HUES48 (cell line): ENCODE measurements around the gene DCAF5.
A peak's percentile ranks its signal among the peaks of the same experiment; 100 is the strongest.
"Not testable (repeated sequence)": the region's sequence is repeated elsewhere in the genome, so short reads cannot be mapped to it uniquely, and the experiment has no call there.

Experiments
- H3K27ac ChIP-seq: one replicate; pipeline ENCODE4 v1.7.0; 2013; ENCODE audit warnings: low read depth, low read length, inconsistent platforms
- H3K27me3 ChIP-seq: 2 replicates; pipeline ENCODE4 v1.6.1; 2013; ENCODE audit warnings: mild to moderate bottlenecking, low read length; ENCODE audit not compliant: control insufficient read depth, insufficient read depth
- H3K36me3 ChIP-seq: 2 replicates; pipeline ENCODE4 v1.6.1; 2013; ENCODE audit warnings: low read length; ENCODE audit not compliant: control insufficient read depth, insufficient read depth
- H3K4me1 ChIP-seq: 2 replicates; pipeline ENCODE4 v1.6.1; 2013; ENCODE audit warnings: mild to moderate bottlenecking, low read length; ENCODE audit not compliant: control insufficient read depth, insufficient read depth
- H3K4me3 ChIP-seq: 2 replicates; pipeline ENCODE4 v1.5.1; 2013; ENCODE audit warnings: mild to moderate bottlenecking, low read depth, low read length
- H3K9ac ChIP-seq: 2 replicates; pipeline ENCODE4 v1.6.1; 2013; ENCODE audit warnings: mild to moderate bottlenecking, low read depth, low read length, moderate library complexity
- H3K9me3 ChIP-seq: 2 replicates; pipeline ENCODE4 v1.6.1; 2013; ENCODE audit warnings: low read length; ENCODE audit not compliant: control insufficient read depth, insufficient read depth

DCAF5 gene

DNA sequence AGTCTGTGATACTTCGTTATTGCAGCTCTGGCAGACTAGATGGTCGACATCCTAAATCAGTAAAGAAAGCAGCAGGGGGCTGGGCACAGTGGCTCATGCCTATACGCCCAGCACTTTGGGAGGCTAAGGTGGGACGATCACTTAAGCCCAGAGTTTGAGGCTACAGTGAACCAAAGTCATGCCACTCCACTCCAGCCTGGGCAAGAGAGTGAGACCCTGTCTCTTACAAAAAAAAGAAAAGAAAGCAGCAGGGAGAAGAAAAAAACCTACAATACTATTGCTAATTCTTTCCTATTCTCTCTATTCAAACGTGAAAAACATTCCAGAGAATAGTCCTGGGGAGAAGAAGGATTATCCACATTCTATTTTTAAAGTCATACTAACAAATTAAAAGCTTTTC, 79.5 kb downstream of the DCAF5 start:
- H3K9ac ChIP-seq: no peak overlapping the region
- no peak overlapping the region for H3K4me3 ChIP-seq
- H3K36me3 ChIP-seq: no peaks in the 10 kb centered on the region; the same call in 1 of the 2 replicates
- H3K27me3 ChIP-seq: no peaks in the 10 kb centered on the region
- H3K27ac ChIP-seq: no peak overlapping the region
- no peaks in the 10 kb centered on the region for H3K9me3 ChIP-seq
- peaks cover 12% of the 10 kb centered on the region for H3K4me1 ChIP-seq

GRCh38 chr14:69072584-69072983, 80.3 kb downstream of the DCAF5 start:
- Histone ChIP-seq H3K4me3 (no peak overlapping the region), H3K27ac (no peak overlapping the region), H3K36me3 (no peaks in the 10 kb centered on the region; the same call in 1 of the 2 replicates), H3K27me3 (no peaks in the 10 kb centered on the region), H3K9me3 (no peaks in the 10 kb centered on the region), H3K9ac (no peak overlapping the region), H3K4me1 (peaks cover 12% of the 10 kb centered on the region)

GRCh38 chr14:69068744-69069421, 84.0 kb downstream of the DCAF5 start:
- Histone ChIP-seq H3K9ac (no peak overlapping the region), H3K27ac (no peak overlapping the region)

DNA sequence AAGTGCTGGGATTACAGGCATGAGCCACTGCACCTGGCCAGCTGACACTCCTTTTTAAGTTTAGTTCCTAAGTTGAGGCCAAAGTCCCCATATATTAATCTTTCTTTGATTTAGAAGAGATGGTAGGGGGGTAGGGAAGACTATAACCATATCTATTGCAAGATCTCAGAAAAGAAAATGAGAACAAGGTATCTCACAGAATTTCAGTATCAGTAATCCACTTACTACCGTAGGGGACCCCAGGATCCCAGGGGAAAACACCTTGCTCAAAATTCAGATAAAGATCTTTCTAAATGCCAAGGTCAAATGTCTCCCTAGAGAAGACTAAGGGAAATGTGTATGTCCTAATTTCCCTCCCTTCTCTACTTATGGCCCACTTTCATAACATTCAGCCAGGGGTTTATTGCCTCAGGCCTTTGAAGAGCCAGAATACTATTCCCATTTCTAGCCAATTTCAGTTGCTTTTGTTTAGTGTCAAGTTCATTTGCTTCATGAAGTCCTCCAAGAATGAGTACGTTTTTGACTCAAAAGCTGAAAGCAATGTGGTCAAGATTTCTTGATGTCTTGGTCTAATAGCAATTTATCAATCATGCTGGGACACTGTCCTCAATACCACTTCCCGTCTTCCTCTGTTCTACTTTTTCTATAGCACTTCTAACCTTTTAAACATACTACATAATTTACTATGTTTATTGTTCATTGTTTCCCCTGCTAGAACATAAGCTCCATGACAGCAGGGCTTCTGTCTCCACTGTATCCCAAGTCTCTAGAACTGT, 86.3 kb downstream of the DCAF5 start:
- Histone ChIP-seq H3K4me1 (peaks cover 3% of the 10 kb centered on the region; the same call in 1 of the 2 replicates), H3K4me3 (no peak overlapping the region), H3K9ac (no peak overlapping the region), H3K27me3 (no peaks in the 10 kb centered on the region), H3K27ac (no peak overlapping the region), H3K9me3 (no peaks in the 10 kb centered on the region), H3K36me3 (peaks cover 11% of the 10 kb centered on the region)

More at GRCh38 chr14:69068744-69069421, 84.0 kb downstream of the DCAF5 start:
- H3K4me3 ChIP-seq: no peak overlapping the region
- H3K36me3 ChIP-seq: 0 out of 2 replicates have a peak, but pooled peaks cover 3% of the 10 kb centered on the region
- H3K9me3 ChIP-seq: no peaks in the 10 kb centered on the region
- no peaks in the 10 kb centered on the region for H3K27me3 ChIP-seq
- peaks cover 7% of the 10 kb centered on the region for H3K4me1 ChIP-seq

DNA sequence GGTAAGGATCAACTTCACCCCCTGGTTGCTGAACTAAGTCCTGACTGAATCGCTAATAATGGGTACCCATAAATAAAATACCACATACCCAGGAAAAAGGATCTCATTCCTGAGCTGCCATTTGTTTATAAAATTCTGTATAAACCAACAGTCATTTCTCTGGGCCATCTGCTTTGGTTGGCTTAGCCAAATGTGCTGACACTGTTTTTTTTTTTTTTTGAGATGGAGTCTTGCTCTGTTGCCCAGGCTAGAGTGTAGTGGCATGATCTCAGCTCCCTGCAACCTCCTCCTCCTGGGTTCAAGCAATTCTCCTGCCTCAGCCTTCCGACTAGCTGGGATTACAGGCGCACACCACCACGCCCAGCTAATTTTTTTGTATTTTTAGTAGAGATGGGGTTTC, 87.0 kb downstream of the DCAF5 start:
- H3K36me3 ChIP-seq: peaks cover 17% of the 10 kb centered on the region
- H3K9ac ChIP-seq, H3K9me3 ChIP-seq, H3K27me3 ChIP-seq, H3K4me1 ChIP-seq, H3K4me3 ChIP-seq, H3K27ac ChIP-seq: not testable (repeated sequence)

GRCh38 chr14:69064596-69064995, 88.3 kb downstream of the DCAF5 start:
- Histone ChIP-seq H3K9ac (no peak overlapping the region), H3K27ac (no peak overlapping the region), H3K4me1 (peaks cover 3% of the 10 kb centered on the region; the same call in 1 of the 2 replicates), H3K27me3 (no peaks in the 10 kb centered on the region), H3K36me3 (peaks cover 26% of the 10 kb centered on the region), H3K4me3 (no peak overlapping the region), H3K9me3 (no peaks in the 10 kb centered on the region)

DNA sequence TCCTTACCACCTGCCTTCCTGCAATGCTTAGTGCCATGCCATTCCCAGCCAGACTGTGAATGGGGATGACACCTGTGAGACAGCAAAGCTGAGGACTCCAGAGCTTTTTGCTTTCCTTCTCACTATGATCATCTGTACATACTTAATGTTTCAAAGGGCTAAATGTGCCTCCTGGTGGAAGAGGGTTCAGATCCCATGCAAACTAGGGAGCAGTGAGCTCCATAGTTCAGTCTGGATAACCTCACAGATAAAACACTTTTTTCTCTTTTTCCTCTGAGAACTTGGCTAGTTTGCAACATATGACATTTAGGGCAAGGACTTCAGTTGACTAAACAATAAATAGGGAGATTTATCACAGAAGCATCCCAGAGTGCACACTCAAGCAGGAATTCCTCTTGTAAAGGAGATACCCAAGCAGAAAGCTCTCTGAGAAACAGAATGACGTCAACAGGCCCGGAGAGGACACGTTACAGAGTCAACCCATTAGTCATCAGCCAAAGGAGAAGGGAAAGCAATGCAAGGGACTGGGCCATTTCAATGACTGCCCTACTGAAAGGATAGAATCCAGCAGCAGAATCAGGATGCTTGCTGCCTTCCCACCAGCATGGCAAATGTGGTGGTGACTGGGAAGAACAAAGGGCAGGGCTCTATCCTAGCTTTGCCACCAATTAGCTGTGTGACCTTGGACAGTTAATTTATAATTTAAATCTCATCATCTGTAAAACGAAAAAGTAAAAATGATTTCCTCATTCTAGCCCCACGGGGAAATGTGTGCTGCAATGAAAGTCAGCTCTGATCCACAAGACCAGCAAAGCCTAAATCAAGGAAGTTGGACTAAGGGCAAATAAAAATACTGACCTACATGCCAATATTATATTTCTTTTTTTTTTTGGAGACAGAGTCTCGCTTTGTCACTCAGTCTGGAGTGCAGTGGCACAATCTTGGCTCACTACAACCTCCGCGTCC, 93.0 kb downstream of the DCAF5 start:
- Histone ChIP-seq H3K27me3 (no peaks in the 10 kb centered on the region), H3K9ac (no peak overlapping the region), H3K4me1 (peaks cover 13% of the 10 kb centered on the region), H3K36me3 (peaks cover 42% of the 10 kb centered on the region), H3K9me3 (no peaks in the 10 kb centered on the region), H3K4me3 (no peak overlapping the region), H3K27ac (no peak overlapping the region)

GRCh38 chr14:69055999-69056788, 96.7 kb downstream of the DCAF5 start:
- H3K36me3 ChIP-seq: peaks cover 45% of the 10 kb centered on the region
- H3K9ac ChIP-seq: no peak overlapping the region
- H3K4me3 ChIP-seq: no peak overlapping the region
- H3K4me1 ChIP-seq: peaks cover 16% of the 10 kb centered on the region
- no peaks in the 10 kb centered on the region for H3K9me3 ChIP-seq
- H3K27me3 ChIP-seq: no peaks in the 10 kb centered on the region
- H3K27ac ChIP-seq: peak overlapping the region; percentile 2

DNA sequence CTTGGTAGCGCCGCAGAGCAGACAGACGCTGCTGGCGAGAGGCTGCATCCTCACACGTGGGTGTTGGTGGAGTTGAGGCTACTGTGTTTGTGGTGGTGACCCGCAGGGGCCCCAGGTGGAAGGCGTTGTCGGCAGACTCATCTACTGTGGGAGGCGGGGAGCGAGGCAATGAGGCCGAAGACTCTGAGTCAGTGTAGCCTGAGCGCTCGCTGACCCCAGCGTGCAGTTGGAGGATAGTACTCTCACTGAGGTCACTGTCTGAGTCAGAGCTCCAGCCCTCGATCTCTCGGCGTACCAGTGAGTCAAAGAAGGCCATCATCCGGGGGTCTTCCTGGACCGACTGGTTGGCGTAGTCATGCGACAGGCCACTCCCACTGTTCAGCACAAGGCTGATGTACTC, 97.8 kb downstream of the DCAF5 start:
- H3K27ac ChIP-seq: no peak overlapping the region
- H3K4me1 ChIP-seq: peaks cover 27% of the 10 kb centered on the region
- no peaks in the 10 kb centered on the region for H3K9me3 ChIP-seq
- H3K9ac ChIP-seq: no peak overlapping the region
- H3K36me3 ChIP-seq: peaks cover 38% of the 10 kb centered on the region
- no peaks in the 10 kb centered on the region for H3K27me3 ChIP-seq
- no peak overlapping the region for H3K4me3 ChIP-seq

DNA sequence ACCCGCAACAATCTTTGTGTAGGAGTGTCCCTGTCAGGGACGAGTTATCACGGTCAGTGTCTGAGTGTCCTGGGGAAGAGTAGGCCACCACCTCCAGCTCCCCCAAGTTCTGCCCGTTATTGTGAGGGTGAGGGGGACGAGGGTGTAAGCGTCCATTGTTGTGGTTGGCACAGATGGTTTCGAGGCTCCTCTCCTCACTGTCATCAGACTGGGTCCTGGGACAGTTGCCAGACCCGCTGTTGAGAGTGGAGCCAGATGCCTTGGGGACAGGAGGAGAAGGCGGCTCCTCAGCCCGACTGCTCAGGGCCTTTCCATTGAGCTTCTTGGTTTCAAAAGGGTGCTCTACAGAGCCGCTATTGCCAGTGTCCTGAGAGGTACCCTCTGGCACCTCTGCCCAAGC, 98.9 kb downstream of the DCAF5 start:
- peaks cover 36% of the 10 kb centered on the region for H3K4me1 ChIP-seq
- peaks cover 32% of the 10 kb centered on the region for H3K36me3 ChIP-seq
- no peak overlapping the region for H3K4me3 ChIP-seq
- no peak overlapping the region for H3K9ac ChIP-seq
- no peaks in the 10 kb centered on the region for H3K9me3 ChIP-seq
- H3K27me3 ChIP-seq: no peaks in the 10 kb centered on the region
- no peak overlapping the region for H3K27ac ChIP-seq
